Stimulated activated memory B cell treated with anti-CD40 and anti-IgM and Interleukin-4, amounts not matched to agents 10 μg/mL and 1 μg/mL and 100 μg/mL, for 72 hours (primary cell): ENCODE measurements around the gene RALGPS1.

ENCODE experiments used
- ATAC-seq: fragments of 150-1000 bp; cut with Tn5 transposase; 2 replicates; pipeline ENCODE4 v1.10.0; 2021
- H3K27ac Mint-ChIP-seq: one replicate; pipeline ENCODE4 v1.8.0; 2022; ENCODE audit warnings: mild to moderate bottlenecking, mixed read lengths
- H3K27me3 Mint-ChIP-seq: one replicate; pipeline ENCODE4 v1.8.0; 2022; ENCODE audit warnings: mixed read lengths
- H3K36me3 Mint-ChIP-seq: one replicate; pipeline ENCODE4 v1.8.0; 2022; ENCODE audit warnings: mixed read lengths
- H3K4me1 Mint-ChIP-seq: one replicate; pipeline ENCODE4 v1.8.0; 2022; ENCODE audit warnings: mixed read lengths
- H3K4me3 Mint-ChIP-seq: one replicate; pipeline ENCODE4 v1.8.0; 2022; ENCODE audit warnings: mild to moderate bottlenecking, moderate library complexity, mixed read lengths
- H3K9me3 Mint-ChIP-seq: one replicate; pipeline ENCODE4 v1.8.0; 2022; ENCODE audit warnings: mixed read lengths

Gene RALGPS1

DNA sequence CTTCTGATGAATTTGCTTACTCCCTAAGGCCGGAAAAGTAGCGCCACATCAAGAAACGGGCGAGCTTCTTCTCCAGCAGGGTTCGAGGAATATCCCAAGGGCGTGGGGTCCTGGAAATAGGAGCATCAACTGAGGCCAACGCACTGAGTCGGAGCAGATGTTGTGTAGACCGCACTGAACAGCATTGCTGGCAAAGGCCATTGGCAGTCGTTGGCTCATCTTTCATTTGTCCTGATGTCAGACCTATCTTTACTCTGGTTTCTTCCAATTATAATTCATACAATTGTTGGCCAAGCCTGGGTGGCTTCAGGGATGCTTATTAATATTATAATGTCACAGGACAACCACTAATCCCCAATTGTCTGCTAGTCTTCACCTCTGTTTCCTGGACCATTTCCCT, 27.7 kb upstream of the RALGPS1 start:
- Mint-ChIP-seq H3K4me3 (no peak overlapping the region), H3K4me1 (no peaks in the 10 kb centered on the region), H3K36me3 (peaks cover 11% of the 10 kb centered on the region), H3K27me3 (no peaks in the 10 kb centered on the region), H3K27ac (no peak overlapping the region), H3K9me3 (no peaks in the 10 kb centered on the region)
- no peak for ATAC-seq

DNA sequence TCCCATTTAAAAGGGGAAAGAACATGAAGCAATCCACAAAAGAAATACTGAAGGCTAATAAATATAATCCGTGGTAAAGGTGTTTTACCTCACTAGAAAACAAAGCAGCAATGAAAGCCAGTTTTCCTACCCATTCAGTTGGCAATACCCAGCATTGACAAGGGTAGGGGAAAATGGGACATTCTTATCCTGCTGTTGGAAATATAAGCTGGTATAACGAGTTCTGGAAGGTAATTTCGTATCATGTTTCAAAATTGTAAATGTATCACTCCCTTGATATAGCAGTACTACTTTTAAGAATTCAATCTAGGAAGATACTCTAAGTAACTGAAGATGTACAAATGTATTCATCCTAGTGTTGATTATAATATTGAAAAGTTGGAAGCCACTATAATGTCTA, 22.9 kb upstream of the RALGPS1 start:
- no peak for ATAC-seq
- H3K4me3 Mint-ChIP-seq: no peak overlapping the region
- no peak overlapping the region for H3K27ac Mint-ChIP-seq
- no peaks in the 10 kb centered on the region for H3K36me3 Mint-ChIP-seq
- no peaks in the 10 kb centered on the region for H3K4me1 Mint-ChIP-seq
- H3K27me3 Mint-ChIP-seq: peaks cover under 1% of the 10 kb centered on the region
- H3K9me3 Mint-ChIP-seq: no peaks in the 10 kb centered on the region

DNA sequence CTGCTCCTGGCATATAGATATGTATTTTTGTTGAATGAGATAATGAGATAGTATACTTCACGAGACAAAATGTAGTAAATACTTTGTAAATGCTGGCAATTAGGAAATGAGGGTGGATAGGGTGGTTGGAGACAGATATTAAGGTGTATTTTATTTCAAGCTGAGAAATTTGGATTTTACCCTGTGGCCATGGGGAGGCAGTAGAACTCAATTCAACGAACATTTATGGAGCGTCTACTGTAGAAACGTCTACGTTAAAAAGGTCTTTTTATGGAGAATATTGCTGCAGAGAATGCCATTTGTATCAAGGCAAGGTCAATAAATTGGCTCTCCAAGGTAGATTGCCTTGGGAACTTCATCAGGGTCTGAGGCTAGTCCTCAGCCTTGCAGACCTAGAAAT, 21.5 kb upstream of the RALGPS1 start:
- no peaks in the 10 kb centered on the region for H3K9me3 Mint-ChIP-seq
- no peak for ATAC-seq
- no peaks in the 10 kb centered on the region for H3K36me3 Mint-ChIP-seq
- peaks cover 14% of the 10 kb centered on the region for H3K27me3 Mint-ChIP-seq
- H3K4me1 Mint-ChIP-seq: no peaks in the 10 kb centered on the region
- no peak overlapping the region for H3K4me3 Mint-ChIP-seq
- H3K27ac Mint-ChIP-seq: no peak overlapping the region

DNA sequence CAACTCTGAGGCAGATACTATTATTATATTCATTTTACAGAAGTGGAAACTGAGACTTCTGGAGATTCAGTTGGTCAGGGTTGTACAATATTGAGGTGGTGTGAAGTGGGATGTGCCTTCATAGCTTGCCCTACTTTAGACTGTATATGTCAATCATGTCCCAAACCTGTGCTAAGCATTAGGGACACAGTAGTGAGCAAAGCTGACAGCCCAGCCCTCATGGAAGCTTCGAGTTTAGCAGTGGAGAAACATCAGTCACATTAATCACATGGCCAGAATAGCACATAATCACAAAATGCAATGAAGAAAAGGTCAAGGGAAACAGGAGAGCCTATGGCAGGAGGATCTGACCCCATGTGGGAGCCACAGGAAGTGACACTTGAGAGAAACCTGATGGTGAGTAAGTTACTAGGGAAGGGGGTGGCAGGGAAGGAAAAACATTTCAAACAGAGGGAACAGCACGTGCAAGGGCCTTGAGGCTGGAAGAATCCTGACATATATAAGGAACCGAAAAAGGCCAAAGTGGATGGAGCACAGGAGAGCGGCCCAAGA, 20.5 kb upstream of the RALGPS1 start:
- H3K4me1 Mint-ChIP-seq: no peaks in the 10 kb centered on the region
- H3K9me3 Mint-ChIP-seq: no peaks in the 10 kb centered on the region
- H3K36me3 Mint-ChIP-seq: no peaks in the 10 kb centered on the region
- H3K4me3 Mint-ChIP-seq: no peak overlapping the region
- no peak for ATAC-seq
- peaks cover 20% of the 10 kb centered on the region for H3K27me3 Mint-ChIP-seq
- no peak overlapping the region for H3K27ac Mint-ChIP-seq

DNA sequence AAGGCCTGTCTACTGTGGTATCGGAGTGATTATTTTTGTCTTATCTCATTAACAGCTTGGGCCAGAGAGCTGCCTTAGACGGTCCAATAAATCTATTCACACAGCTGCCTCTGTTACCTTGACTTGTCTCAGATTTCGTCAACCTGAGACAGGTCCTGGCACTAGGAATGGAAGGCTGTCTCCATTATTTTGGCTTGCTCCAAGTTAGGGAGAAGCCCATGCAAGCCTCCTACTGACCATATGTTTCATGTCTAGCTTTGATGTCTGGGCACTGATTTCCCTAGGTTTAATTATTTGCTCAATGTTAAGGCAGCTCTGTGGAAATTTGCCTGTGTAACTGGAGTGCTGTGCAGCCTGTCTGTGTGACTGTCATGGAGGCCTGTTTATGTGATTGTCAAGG, 12.4 kb upstream of the RALGPS1 start:
- Mint-ChIP-seq H3K36me3 (no peaks in the 10 kb centered on the region), H3K4me1 (no peaks in the 10 kb centered on the region)
- ATAC-seq: no peak

DNA sequence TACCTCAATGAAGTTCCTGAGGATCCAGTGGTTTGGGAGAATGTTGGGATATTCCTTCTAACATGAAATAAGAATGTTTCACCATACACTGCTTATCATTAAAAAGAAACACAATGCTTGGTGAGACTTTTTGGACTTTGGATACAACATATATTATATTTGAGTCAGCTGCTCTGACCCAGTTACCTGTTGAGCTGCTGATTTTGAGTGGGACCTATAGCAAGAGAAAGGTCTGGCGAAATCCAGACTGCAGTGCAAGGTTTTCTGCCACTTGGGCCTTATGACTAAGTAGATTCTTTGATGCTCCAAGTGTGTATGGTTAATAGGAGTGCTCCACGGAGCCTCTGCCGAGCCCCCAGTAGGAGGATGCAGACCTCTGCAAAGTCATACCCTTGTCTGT, 10.0 kb upstream of the RALGPS1 start:
- no peak for ATAC-seq
- Mint-ChIP-seq H3K27ac (no peak overlapping the region), H3K27me3 (peaks cover 38% of the 10 kb centered on the region), H3K9me3 (peaks cover 7% of the 10 kb centered on the region), H3K36me3 (no peaks in the 10 kb centered on the region), H3K4me1 (no peaks in the 10 kb centered on the region), H3K4me3 (no peak overlapping the region)

More for the DNA sequence above, 12.4 kb upstream of the RALGPS1 start:
- Mint-ChIP-seq H3K9me3 (peaks cover 7% of the 10 kb centered on the region), H3K27ac (no peak overlapping the region), H3K4me3 (no peak overlapping the region), H3K27me3 (peaks cover 33% of the 10 kb centered on the region)

DNA sequence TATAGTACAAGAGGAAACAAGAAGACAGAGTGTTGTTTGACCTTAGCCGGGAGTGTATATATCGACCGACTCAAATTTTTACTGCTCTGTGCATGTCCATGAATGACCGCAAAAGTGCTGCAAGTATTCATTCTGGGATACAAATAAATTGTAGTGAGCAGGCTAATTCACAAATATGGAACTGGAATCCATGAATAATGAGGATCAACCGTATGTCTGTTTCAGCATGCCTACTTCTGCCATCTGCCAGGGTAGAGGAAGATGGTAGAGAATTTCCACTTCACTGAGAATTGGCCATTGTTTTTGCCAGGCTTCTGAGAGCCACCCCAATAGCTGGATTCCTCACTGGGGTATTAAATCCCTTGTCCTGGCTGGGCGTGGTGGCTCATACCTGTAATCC, 8.5 kb upstream of the RALGPS1 start:
- ATAC-seq: no peak
- Mint-ChIP-seq H3K4me3 (no peak overlapping the region), H3K9me3 (peaks cover 6% of the 10 kb centered on the region), H3K27me3 (peaks cover 44% of the 10 kb centered on the region), H3K36me3 (no peaks in the 10 kb centered on the region), H3K27ac (no peak overlapping the region), H3K4me1 (no peaks in the 10 kb centered on the region)

DNA sequence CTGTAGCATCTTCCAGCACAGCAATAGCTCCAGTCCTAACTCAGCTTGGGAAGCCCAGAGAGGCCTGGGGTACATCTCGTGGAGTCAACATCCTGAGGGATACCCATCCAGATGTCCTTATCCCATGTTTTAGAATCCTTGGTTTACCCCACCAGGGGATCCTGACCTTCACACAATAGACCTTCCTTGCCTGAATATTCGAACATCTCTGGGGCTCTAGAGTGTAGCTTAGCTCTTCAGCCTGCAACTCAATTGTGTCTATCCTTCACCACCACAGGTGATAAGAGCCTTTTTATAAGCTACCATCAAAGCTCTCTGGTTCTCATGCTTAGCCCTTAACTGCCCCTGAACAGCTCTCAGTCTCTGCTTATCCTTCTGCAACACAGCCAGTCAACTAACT, 7.5 kb upstream of the RALGPS1 start:
- Mint-ChIP-seq H3K9me3 (peaks cover 5% of the 10 kb centered on the region), H3K27me3 (peaks cover 54% of the 10 kb centered on the region), H3K4me1 (no peaks in the 10 kb centered on the region), H3K27ac (no peak overlapping the region), H3K36me3 (peaks cover 3% of the 10 kb centered on the region), H3K4me3 (no peak overlapping the region)
- ATAC-seq: no peak

DNA sequence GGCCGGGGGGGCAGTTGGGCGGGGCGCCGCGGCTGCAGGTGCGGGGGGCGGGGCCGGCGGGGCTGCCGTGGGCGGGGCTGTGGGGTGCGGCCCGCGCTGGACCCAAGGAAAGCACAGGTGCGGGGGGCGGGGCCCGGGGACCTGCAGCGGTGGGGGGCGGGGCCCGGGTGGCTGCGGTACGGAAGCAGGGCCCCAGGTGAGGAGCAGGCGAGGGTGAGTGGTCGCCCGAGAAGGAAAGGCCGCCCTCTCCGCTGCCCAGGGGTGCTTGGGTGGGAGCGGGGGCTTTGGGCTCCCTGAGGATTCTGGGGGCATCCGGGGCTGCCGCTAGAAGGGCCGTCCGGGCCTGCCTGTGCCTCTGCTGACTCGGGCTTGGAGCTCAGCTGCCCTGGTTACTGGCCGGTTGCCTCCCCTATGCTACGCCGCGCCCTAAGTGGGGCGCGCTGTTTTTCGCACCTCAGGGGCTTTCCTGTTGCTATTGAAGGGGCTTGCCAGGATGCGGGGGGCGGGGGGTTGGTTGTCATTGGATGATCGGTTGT, 767 bp downstream of the RALGPS1 start:
- Mint-ChIP-seq H3K27me3 (peaks cover 27% of the 10 kb centered on the region), H3K4me1 (peaks cover 19% of the 10 kb centered on the region)

DNA sequence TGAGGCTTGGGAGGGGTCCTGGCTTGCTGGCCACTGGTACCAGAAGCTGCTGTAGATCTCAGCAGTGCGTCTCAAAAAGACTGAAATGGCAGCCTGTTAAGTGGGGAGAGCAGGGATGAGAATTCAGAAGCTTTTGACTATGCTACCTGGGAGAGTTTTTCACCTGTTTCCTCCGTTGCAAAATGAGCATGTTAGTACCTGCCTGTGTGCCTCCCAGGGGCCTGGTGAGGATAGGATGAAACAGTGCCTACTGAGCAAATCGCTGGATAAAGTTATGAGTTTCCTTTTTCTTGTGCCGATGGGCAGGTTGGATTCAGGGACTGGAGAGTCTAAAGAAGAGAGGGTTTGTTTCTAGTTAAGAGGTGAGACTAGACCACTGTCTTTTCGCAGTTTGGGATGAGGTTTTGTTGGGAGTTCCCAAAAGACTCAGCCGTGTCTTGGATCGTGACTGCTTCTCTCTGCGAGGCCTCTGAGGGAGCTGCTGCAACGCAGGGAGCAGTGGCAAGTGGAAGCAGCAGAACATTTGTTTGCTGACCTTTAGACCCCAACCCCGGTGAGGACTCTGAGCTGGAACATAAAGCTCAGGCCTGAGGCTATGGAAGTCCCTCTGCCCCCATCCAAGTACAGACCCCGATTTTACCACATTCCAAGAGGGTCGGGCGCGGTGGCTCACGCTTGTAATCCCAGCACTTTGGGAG, 1.4 kb downstream of the RALGPS1 start:
- H3K27me3 Mint-ChIP-seq: peaks cover 24% of the 10 kb centered on the region
- no peak for ATAC-seq
- H3K36me3 Mint-ChIP-seq: peaks cover 13% of the 10 kb centered on the region
- peak overlapping the region; percentile 51 for H3K4me3 Mint-ChIP-seq
- peaks cover 7% of the 10 kb centered on the region for H3K9me3 Mint-ChIP-seq
- H3K4me1 Mint-ChIP-seq: peaks cover 21% of the 10 kb centered on the region
- H3K27ac Mint-ChIP-seq: no peak overlapping the region

More for the DNA sequence above, 767 bp downstream of the RALGPS1 start:
- Mint-ChIP-seq H3K27ac (no peak overlapping the region), H3K36me3 (peaks cover 8% of the 10 kb centered on the region), H3K9me3 (peaks cover 7% of the 10 kb centered on the region), H3K4me3 (peak overlapping the region; percentile 51)
- ATAC-seq: peak; percentile 59

DNA sequence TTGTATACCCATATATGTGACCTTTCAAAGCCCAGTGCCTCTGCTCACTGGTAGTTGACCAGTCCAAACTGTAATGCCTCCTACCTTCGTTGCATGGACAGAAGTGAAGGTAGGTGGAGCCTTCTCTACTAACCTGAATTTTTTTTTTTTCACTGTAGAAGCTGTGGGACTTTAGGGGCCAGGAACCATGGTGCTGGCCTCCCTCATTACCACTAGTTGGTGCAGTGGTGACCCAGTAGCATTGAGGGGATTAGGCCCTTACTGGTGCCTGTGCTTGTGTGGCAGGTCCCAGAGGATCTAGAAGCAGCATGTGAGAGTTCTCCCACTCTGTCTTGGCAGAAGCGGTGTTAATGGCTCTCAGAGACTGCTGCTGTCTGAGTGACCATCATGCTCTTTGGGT, 2.3 kb downstream of the RALGPS1 start:
- Mint-ChIP-seq H3K36me3 (peaks cover 11% of the 10 kb centered on the region), H3K4me1 (peaks cover 21% of the 10 kb centered on the region), H3K27ac (no peak overlapping the region), H3K4me3 (no peak overlapping the region), H3K27me3 (peaks cover 15% of the 10 kb centered on the region), H3K9me3 (peaks cover 3% of the 10 kb centered on the region)
- no peak for ATAC-seq

DNA sequence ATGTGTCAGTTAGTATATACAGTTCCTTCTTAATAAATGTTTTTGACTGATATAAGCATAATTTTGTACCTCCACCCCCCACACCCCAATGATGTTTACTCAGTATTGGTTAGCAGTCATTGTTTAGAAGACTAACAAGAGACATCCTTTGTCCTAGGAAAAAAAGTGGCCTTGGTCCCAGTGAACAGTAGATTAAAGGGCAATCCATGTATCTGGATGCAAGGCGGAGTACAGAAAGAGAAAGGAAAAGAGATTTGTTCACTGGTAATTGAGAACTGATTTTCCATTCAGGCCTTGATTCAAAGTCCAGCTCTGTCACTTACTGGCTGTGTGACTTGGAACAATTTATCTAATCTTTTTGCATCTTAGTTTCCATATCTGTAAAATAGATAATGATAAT, 4.6 kb downstream of the RALGPS1 start:
- H3K4me3 Mint-ChIP-seq: no peak overlapping the region
- H3K27ac Mint-ChIP-seq: no peak overlapping the region
- no peaks in the 10 kb centered on the region for H3K9me3 Mint-ChIP-seq
- peaks cover 16% of the 10 kb centered on the region for H3K4me1 Mint-ChIP-seq
- no peaks in the 10 kb centered on the region for H3K27me3 Mint-ChIP-seq
- H3K36me3 Mint-ChIP-seq: peaks cover 7% of the 10 kb centered on the region
- ATAC-seq: no peak

DNA sequence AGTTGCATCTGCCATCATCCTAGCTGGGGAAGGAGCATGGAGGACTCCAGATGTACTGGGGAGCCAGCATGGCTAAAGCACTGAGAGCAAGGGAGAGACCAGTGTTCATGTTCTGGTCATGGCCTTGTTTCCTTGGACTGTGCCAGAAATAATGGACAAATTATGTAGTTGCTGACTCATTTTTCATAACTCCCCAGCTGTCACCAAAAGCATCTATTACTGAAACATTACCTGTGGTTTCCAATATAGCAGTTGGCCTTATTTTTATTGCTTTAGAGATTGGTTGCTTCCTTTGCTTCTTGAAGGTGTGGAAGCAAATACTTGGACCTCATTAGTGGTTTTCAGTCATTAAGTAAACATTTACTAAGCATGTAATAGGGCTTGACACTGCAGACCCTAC, 11.3 kb downstream of the RALGPS1 start:
- Mint-ChIP-seq H3K9me3 (no peaks in the 10 kb centered on the region), H3K27me3 (no peaks in the 10 kb centered on the region), H3K4me1 (no peaks in the 10 kb centered on the region), H3K4me3 (no peak overlapping the region), H3K36me3 (no peaks in the 10 kb centered on the region), H3K27ac (no peak overlapping the region)
- no peak for ATAC-seq

DNA sequence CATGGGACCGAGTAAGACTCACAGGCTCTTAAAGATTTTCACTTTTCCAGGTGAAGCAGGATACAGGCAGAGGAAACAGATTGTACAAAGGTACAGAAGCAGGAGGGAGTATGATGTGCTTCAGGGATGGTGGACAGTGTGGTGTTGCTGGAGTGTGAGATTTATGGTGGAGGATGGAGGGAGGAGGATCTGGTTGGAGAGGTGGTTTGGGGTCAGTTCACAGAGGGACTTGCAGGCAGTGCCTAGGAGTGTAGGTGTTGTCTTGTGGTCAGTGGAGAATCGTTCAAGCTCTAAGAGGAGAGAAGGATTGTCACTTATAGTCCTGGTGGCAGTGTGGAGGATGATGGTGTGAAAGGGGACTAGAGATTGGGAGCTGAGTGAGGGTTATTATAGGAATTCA, 11.8 kb downstream of the RALGPS1 start:
- Mint-ChIP-seq H3K27me3 (no peaks in the 10 kb centered on the region), H3K4me1 (no peaks in the 10 kb centered on the region), H3K36me3 (no peaks in the 10 kb centered on the region), H3K27ac (no peak overlapping the region), H3K4me3 (no peak overlapping the region), H3K9me3 (no peaks in the 10 kb centered on the region)
- no peak for ATAC-seq

DNA sequence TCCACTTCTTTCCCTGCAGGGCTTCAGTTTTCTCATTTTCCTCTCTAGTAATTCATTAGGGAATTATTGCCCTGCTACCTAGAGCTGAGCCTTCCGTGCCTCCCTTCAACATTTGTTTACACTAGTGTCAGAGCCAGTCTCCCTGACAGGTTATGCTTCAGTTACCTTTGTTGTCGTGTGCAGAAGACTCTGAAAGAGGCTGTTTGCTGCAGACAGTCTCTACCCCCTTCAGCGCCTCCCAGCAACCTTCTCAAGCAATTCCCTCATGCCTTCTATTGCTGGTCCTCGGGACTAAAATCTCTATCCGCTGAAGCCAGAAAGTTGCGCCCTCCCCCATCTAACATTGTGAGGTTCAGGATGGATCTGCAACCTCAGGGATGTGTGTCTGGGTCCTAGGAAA, 12.8 kb downstream of the RALGPS1 start:
- H3K27ac Mint-ChIP-seq: no peak overlapping the region
- no peaks in the 10 kb centered on the region for H3K9me3 Mint-ChIP-seq
- H3K4me1 Mint-ChIP-seq: no peaks in the 10 kb centered on the region
- no peaks in the 10 kb centered on the region for H3K27me3 Mint-ChIP-seq
- H3K4me3 Mint-ChIP-seq: no peak overlapping the region
- no peak for ATAC-seq
- H3K36me3 Mint-ChIP-seq: no peaks in the 10 kb centered on the region

DNA sequence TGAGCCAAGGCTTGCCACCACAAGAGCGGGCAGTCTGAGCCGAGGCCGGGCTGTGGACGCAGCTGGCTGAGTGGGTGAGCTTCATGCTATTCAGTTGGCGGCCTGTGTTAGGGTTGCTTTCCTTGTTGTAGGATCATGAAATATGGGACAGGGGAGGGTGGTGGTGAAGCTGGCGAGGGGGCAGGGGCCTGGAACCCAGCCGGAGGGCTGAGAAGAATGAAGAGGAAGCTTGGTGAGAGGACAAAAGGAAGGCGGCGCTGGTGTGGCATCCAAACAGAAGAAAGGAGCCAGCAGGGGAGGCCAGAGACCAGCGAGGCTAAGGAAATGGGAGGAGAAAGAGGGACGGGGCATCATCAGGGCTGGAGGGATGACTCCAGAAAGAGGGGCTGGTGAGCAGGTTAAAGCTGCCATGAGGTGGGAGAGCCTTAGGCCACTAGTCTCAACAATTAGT, 18.3 kb downstream of the RALGPS1 start:
- Mint-ChIP-seq H3K4me3 (no peak overlapping the region), H3K36me3 (peaks cover 7% of the 10 kb centered on the region), H3K27ac (no peak overlapping the region), H3K27me3 (no peaks in the 10 kb centered on the region), H3K9me3 (peaks cover 4% of the 10 kb centered on the region), H3K4me1 (no peaks in the 10 kb centered on the region)
- no peak for ATAC-seq
